ENCODE data around the gene PNLIPRP2. TPM values are rescaled to one million over a fixed set of nuclear protein-coding genes. Genes with fewer than 3 reads are reported as not detected.

Gene PNLIPRP2
- total and polyA plus RNA-seq, 2 of the 8 experiments (the other 6 are each of a cell fraction or from before 2014, with no cell fraction given) = 0.11 TPM; not detected in 1

DNA sequence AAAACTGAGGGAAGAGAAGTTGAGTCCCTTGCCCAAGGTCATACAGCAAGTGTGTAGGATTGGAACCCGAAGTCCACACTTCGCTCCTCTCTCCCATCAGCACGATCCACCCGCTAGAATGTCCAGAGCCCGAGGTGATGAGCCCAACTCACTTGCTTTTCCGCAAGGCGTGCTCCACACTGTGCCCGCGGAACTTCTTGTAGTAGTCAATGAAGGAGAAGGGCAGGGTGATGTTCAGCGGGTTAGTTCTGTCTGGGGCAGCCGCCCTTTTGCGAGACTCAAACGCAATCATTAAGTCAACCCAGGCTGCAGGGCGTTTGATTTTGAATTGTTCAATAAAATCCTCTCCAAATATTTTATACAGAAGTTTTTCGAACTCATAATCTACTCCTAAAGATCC is 58.6 kb downstream of the PNLIPRP2 start:
- Histone ChIP-seq H3K36me3 (ENCODE audit: control insufficient read depth in 2 of 4, insufficient read depth in 4 of 4, low read length in 3 of 4) (no peaks in the 10 kb centered on the region), H3K4me3 (ENCODE audit: extremely low read depth in 1 of 4, insufficient read depth in 2 of 4, low read depth in 3 of 4, low read length in 4 of 4) (no peak overlapping the region), H4K20me1 (replicated peaks in 1 of 2; ENCODE audit: control insufficient read depth in 1 of 2, insufficient read depth in 2 of 2, low read length in 2 of 2) (no peaks in the 10 kb centered on the region), H3K27ac (ENCODE audit: low read depth, low read length) (no peak overlapping the region), H3K79me1 (ENCODE audit: low read depth, low read length) (no peaks in the 10 kb centered on the region), H3K4me2 (ENCODE audit: insufficient read depth in 1 of 2, low read depth in 2 of 2, low read length in 2 of 2) (no peak overlapping the region), H2BK15ac (ENCODE audit: low read length) (no peak overlapping the region), H3K14ac (ENCODE audit: insufficient read length) (no peak overlapping the region), H3K56ac (replicated peaks; ENCODE audit: insufficient read length, low read depth, low read length) (no peak overlapping the region), H3K9me3 (ENCODE audit: insufficient read depth in 2 of 2, low read depth in 1 of 2, low read length in 1 of 2) (no peaks in the 10 kb centered on the region), H4K91ac (replicated peaks; ENCODE audit: insufficient read length, low read length) (no peak overlapping the region), H3K23ac (ENCODE audit: insufficient read length) (no peak overlapping the region), H3K27me3 (replicated peaks in 1 of 4; ENCODE audit: control insufficient read depth in 3 of 4, extremely low read depth in 1 of 4, insufficient read depth in 3 of 4, low read length in 3 of 4) (no peaks in the 10 kb centered on the region), H2AFZ (ENCODE audit: low read length) (no peak overlapping the region), H3K23me2 (ENCODE audit: low read depth, low read length) (no peaks in the 10 kb centered on the region), H3K18ac (ENCODE audit: extremely low read depth, low read length) (no peak overlapping the region), H3K79me2 (ENCODE audit: control insufficient read depth in 1 of 2, insufficient read depth in 2 of 2, low read length in 2 of 2) (no peaks in the 10 kb centered on the region), H2BK12ac (ENCODE audit: low read depth, low read length) (no peak overlapping the region), H3K4me1 (replicated peaks in 1 of 4; ENCODE audit: control insufficient read depth in 3 of 4, insufficient read depth in 4 of 4, low read length in 3 of 4) (peaks cover 0 to 4% (median 2%) of the 10 kb centered on the region in 4 experiments; a peak in 2 of 7 replicates), H3K9ac (replicated peaks in 1 of 4; ENCODE audit: extremely low read depth in 1 of 4, low read depth in 3 of 4, low read length in 3 of 4) (no peak overlapping the region), H2BK120ac (replicated peaks; ENCODE audit: low read depth, low read length) (no peak overlapping the region), H2BK5ac (ENCODE audit: low read depth, low read length) (no peak overlapping the region), H2BK20ac (ENCODE audit: low read length) (no peak overlapping the region), H3K4ac (replicated peaks; ENCODE audit: insufficient read length, low read depth, low read length) (no peak overlapping the region), H2AK5ac (ENCODE audit: low read depth, low read length) (no peak overlapping the region), H4K8ac (ENCODE audit: extremely low read depth, insufficient read depth, low read length) (no peak overlapping the region), H4K5ac (ENCODE audit: insufficient read length, low read depth, low read length) (no peak overlapping the region)
- FAIRE-seq (no peak), DNase-seq (ENCODE audit: low read depth in 1 of 2, low spot score in 2 of 2) (no peak)
- WGBS, 2 experiments (ENCODE audit: extremely low coverage in 1 of 2, insufficient coverage in 1 of 2, insufficient read length in 1 of 2, insufficient replicate concordance in 2 of 2, low coverage in 1 of 2, low lambda C conversion rate in 2 of 2, missing lambda C conversion rate in 1 of 2) = 93% methylated on average over 15 of the region's 15 CpGs; no CpG with 5 or more reads in 1 of the 2 experiments
- TF ChIP-seq NRF1 (IDR thresholded peaks at IDR 0.05; ENCODE audit: low read depth, low read length) (no peak), SP4 (IDR thresholded peaks at IDR 0.05; ENCODE audit: low read length) (no peak), CHD2 (IDR thresholded peaks at IDR 0.05; ENCODE audit: low read length) (no peak), TAF1 (IDR thresholded peaks at IDR 0.05; ENCODE audit: low read depth, low read length) (no peak), YY1 (IDR thresholded peaks at IDR 0.05; ENCODE audit: low read depth, low read length) (no peak), GABPA (IDR thresholded peaks at IDR 0.05; ENCODE audit: borderline replicate concordance, insufficient read depth, low read length) (no peak), ZNF274 (IDR thresholded peaks at IDR 0.05; ENCODE audit: borderline replicate concordance, extremely low read depth, low read length) (no peak)
- TF ChIP-seq, protein P1, sequence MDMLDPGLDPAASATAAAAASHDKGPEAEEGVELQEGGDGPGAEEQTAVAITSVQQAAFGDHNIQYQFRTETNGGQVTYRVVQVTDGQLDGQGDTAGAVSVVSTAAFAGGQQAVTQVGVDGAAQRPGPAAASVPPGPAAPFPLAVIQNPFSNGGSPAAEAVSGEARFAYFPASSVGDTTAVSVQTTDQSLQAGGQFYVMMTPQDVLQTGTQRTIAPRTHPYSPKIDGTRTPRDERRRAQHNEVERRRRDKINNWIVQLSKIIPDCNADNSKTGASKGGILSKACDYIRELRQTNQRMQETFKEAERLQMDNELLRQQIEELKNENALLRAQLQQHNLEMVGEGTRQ (IDR thresholded peaks at IDR 0.05; ENCODE audit: low read length) = no peak
- ChIA-PET POLR2A (ENCODE audit: partially characterized antibody) (no interaction called here), CTCF (ENCODE audit: partially characterized antibody) (interaction anchor here (5.0 kb wide), 1 partner anchor 12 kb away, joined by 39 read pairs; no protein-coding TSS in a partner anchor)
